Measurements from ENCODE around the gene XPNPEP1. TPM values are rescaled to one million over a fixed set of nuclear protein-coding genes. Genes with fewer than 3 reads are reported as not detected.
"Not testable (repeated sequence)": the region's sequence is repeated elsewhere in the genome, so short reads cannot be mapped to it uniquely, and the experiment has no call there.

XPNPEP1 gene
- total RNA-seq, 2 donors from 2014 or later = 57.0 to 69.5 TPM

DNA sequence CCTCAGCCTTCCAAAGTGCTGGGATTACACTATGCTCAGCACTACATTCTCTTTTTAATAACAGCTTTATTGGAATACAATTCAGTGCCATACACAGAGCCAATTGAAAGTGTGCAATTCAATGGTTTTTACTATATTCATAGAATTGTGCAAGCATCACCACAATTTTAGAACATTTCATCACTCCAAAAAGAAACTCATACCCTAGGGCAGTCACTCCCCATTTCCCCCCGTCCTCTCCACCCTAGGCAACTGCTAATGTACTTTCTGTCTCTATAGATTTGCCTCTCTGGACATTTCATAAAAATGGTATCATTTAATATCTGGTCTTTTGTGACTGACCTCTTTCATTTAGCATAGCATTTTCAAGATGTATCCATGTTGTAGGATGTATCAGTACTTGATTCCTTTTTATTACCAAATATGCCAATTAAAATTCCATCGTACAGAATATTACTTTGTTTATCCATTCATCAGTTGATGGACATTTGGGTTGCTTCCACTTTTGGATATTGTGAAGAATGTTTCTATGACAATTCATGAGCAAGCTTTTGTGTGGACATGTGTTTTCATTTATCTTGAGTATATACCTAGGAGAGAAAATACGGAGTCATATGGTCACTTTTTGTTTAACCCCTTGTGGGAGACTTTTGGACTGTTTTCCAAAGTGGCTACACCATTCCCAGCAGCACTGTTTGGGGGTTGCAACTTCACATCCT, 6.3 kb upstream of the XPNPEP1 start:
- DNase-seq (ENCODE audit: low spot score) = no peak
- intact Hi-C loops (cut with DNase I) = no loop called here

DNA sequence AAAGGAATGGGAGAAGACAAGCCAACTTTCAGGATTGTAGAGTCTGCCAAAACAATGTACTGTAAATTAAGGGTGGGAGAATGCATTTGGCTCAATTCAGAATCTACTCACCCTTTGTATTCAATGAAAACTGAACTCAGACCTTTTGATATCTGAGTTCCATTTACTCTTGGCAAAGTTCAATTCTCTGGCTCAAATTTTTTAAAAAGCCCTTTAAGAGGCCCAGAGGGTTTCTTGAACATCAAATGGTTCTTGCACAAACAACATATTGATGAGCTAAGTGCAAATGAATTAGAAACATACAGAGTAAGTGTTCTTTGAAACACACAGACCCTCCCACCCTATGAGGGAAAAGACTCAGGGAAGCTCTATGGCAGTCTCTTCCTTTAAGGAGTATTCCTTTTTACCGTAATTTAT, 5.2 kb upstream of the XPNPEP1 start:
- intact Hi-C loops (cut with DNase I) = no loop called here
- DNase-seq (ENCODE audit: low spot score) = no peak

DNA sequence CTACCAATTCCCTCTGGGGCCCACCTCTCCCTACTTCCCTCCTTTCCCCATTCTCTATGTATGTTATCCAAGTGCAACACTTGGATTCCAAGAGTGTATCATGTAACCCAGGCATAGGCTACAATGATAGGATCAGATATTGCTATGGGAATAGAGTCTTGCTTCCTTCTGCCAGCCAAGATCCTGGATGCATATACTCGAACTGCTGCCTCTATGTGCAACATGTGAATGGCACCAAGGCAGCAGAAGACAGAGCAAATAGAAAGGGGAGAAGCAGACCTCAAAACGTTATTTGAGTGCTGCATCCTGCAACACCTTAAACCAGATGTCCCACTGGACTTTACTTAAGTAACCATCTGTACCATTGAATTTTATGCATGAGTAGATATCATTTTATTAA, 3.5 kb upstream of the XPNPEP1 start:
- intact Hi-C loops (cut with DNase I) = no loop called here
- no peak for DNase-seq (ENCODE audit: low spot score)

DNA sequence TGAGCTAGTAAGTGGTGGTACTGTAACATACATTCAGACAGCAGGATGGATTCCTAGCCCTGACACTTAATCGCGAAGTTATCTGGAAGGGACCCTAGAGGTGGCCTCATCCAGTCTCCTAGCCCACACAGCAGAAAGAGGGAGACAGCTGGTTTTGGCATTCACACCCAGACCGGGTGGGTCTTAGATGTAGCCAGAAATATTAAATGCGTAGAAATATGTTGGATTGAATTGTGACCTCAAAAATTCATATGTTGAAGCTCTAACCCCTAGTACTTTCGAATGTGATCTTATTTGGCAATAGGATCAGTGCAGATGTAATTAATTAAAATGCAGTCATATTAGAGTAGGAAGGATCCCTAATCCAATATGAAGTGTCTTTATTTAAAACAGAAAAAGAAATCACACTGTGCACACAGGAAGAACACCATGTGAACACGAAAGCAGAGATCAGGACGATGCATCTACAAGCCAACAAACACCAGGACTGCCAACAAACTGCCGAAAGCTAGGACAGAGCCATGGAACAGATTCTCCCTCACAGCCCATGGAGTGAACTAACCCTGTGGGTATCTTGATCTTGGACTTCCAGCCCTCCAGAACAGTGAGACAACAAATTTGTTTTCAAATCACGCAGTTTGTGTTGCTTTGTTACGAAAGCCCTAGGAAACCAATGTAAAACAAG, 2.9 kb upstream of the XPNPEP1 start:
- intact Hi-C loops (cut with DNase I) = no loop called here
- DNase-seq (ENCODE audit: low spot score) = no peak

DNA sequence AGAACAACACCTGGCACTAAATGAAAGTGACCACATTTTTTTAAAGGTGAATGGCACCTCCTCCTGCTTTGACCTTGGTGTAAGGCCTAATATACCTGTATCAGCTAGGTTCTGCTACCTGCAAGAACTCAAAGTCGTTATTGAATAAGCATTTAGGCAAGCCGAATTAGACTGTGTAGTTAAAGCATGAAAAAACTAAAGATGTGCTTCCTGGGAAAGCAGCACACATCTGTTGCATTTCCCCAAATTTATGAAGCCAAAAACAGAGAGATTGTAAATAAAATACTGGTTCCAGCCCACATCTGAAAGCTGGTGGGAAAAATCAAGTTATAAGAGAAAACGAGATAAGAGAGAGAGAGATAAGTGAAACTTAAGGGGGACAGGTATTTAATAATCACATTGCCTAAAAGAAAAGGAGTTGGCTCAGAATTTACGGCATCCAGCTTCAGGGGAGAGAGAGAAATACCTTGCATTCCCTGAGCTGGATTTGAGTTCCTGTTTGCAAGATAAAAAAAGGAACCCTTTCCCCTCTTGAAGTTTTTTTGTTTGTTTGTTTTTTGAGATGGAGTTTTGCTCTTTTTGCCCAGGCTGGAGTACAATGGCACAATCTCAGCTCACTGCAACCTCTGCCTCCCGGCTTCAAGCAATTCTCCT, 1.8 kb upstream of the XPNPEP1 start:
- intact Hi-C loops (cut with DNase I) = no loop called here
- no peak for DNase-seq (ENCODE audit: low spot score)

DNA sequence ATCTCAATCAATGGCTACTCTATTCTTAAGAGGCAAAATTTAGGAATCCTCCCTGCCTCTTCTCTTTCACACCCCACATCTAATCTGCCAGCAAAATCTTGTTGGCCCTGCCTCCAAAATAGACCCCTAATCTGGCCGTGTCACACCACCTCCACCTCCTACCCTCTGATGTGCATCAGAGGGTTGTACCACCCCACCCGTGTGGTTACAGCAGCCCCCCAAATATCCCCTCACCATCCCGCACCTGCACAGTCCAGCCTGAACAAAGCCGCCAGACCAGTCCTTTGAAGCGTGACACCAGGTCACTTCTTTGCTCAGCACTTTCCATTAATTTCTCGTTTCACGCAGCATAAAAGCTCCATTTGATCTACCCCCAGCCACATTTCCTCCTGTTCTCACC, 776 bp upstream of the XPNPEP1 start:
- intact Hi-C loops (cut with DNase I) = no loop called here

DNA sequence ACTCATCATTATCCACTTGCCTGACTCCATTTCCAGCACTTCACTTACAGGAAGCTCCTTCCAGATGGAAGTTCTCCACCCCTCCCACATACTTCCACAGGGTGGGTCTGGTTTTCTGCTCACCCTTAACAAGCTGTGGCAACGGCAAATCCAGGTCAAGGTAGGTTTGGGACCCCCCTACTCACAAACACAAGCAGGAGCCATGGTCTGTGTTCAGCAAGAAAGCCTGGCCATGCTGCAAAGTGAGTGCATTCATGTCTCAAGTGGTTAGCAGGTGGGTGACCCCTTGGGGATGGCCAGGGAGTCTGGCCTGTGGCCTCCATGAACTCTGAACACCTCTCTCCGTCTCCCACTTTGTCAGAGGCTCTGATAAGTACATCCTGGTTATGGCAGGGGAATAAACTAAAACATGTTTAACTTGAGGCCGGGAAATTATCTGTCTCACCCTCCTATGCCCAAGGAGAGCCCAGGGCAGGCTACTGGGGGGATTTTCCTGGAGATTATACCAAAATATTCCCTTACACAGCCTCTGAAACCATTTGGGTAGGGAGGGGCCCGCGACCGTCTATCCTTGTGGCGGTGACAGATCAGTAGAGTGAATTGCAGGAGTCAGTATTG, 844 bp downstream of the XPNPEP1 start:
- DNase-seq (ENCODE audit: low spot score) = no peak
- intact Hi-C loops (cut with DNase I) = no loop called here

More for the DNA sequence above, 776 bp upstream of the XPNPEP1 start:
- no peak for DNase-seq (ENCODE audit: low spot score)

DNA sequence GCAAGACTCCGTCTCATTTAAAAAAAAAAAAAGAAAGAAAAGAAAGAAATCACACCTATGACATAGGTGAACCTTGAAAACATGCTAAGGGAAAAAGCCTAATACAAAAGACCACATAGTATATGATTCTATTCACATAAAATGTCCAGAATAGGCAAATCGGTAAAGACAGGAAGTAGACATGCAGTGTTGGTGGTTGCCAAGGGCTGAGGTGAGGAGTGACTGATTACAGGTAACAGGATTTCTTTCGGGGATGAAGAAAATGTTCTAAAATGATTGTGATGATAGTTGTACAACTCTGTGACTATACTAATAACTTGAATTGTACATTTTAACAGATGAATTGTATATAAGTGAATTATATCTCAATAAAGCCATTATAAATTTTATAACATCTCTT, 3.3 kb downstream of the XPNPEP1 start:
- intact Hi-C loops (cut with DNase I) = no loop called here
- no peak for DNase-seq (ENCODE audit: low spot score)

DNA sequence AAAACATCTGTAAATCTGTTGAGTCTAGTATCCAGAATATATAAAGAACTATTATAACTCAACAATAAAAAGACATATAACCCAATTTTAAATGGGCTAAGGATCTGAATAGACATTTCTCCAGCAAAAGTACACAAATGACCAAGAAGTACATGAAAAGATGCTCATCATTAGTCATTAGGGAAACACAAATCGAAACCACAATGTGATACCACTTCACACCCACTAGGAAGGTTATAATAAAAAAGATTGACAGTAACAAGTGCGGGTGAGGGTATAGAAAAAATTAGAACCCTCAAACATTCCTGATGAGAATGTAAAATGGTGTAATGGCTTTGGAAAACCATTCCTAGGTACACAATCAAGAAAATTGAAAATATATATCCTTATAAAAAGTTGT, 4.1 kb downstream of the XPNPEP1 start:
- intact Hi-C loops (cut with DNase I) = no loop called here
- no peak for DNase-seq (ENCODE audit: low spot score)

DNA sequence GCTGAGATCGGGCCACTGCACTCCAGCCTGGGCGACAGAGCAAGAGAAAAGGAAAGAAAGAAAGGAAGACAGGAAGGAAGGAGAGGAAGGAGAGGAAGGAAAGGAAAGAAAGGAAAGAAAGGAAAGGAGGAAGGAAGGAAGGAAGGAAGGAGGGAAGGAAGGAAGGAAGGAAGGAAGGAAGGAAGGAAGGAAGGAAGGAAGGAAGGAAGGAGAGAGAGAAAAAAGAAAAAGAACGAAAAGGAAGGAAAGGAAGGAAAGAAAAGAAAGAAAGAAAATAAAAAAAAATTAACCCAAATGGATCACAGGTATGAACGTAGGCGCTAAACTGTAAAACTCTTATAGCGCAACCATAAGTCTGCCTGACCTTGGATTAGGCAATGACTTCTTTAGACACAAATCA, 4.6 kb downstream of the XPNPEP1 start:
- DNase-seq (ENCODE audit: low spot score); intact Hi-C loops (cut with DNase I): not testable (repeated sequence)

DNA sequence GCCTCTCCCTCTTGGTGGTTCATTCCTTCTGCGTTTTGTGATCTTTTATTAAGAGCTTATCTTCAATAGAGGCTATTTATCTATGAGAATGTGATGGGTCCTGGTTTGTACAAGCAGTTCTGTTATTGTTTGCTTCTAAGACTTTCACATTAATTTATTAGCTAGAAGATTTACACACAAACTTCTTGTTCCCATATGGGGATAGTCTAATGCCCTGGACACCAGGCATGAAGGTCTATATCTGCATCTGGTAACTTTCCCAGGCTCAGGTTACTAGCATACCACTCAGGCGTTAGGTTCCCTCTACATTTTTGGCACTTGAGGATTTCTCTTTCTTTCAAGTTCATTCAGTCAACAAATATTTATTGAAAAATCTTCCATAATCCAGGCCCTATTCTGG, 7.7 kb downstream of the XPNPEP1 start:
- intact Hi-C loops (cut with DNase I) = no loop called here
- DNase-seq (ENCODE audit: low spot score) = no peak

DNA sequence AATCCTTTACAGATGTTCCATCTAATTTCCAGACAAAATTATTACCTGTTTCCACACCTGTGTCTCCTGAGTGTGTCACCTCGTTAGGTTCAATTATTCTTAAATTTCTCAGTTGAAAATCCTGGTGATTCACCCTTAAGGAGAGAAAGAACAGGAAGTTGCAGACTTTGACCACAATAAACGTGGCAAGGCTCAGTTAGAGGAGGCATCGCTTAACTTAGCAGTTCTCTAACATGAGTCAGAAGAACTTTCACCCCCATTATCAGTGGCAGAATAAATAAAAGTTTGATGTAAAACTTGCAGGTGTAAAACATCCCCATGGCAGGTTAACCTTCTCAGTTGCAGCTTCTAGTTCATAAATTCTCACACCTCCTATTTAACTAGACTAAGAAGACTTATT, 8.3 kb downstream of the XPNPEP1 start:
- intact Hi-C loops (cut with DNase I) = no loop called here
- DNase-seq (ENCODE audit: low spot score) = no peak

DNA sequence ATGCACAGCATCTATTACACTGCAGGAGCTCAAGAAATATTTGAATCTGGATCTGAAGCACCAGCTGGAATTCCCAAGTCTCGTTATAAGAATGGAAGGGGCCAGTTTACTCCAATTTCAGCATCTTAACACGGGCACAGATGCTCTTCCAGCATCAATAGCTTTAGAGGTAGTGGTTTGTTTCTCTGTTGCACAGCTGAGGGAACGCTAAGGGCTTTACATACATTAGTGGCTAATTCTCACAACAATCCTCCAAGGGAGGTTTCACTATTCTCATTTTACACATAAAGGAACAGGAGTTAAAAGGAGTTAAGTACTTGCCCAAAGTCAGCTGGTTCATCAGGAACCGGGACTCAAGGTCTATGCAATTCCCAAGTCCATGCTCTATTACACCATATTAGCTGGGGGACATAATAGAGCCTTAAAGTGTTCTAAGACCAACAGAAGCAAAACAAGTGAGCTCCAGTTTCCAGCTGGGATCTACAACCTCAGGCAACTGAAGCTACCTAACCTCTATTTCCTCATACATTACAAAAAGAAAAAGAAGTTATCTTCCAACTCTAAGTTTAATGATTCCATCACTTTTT, 9.9 kb downstream of the XPNPEP1 start:
- no peak for DNase-seq (ENCODE audit: low spot score)
- intact Hi-C loops (cut with DNase I) = no loop called here

DNA sequence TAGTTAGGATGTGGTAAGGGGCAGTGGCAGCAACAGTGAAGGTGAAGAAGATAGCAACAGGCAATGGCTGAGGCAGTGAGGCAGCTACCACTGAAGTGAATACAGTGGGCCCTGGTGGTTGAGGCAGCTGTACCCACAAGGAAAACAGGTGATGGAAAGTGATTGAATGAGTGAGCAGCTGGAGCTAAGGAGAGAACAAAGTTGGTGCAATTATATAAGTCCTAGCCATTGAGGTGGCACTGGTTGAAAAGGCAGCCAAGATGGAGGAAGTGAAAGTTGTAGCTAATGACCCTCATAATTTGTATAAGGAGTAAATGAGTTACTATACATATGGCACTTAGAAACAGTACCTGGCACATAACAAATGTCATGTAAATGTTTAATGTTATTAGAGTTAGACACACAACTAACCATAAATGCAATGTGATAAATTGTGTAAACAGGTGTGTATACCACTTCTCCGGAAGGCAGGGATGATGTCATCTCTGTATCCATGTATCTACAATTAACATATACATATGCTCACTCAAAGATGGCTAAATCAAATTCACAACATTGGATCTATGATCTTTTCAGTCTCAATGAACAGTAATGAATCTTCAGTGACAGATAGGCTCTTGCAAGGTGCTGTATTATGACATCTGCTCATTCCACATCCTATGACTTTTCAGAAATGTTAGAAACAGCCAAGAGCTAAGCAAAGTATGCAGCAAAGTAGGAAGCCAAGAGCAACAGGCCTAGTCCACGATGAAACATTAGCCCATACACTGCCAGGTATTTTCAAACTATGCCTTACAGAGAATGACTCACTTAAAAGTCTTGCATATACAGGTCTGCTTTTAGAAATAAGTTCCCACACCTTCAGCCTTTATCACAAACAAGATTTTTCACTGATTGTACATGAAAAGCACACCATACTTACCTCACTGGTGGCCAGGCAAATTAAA, 10.7 kb downstream of the XPNPEP1 start:
- intact Hi-C loops (cut with DNase I) = no loop called here

DNA sequence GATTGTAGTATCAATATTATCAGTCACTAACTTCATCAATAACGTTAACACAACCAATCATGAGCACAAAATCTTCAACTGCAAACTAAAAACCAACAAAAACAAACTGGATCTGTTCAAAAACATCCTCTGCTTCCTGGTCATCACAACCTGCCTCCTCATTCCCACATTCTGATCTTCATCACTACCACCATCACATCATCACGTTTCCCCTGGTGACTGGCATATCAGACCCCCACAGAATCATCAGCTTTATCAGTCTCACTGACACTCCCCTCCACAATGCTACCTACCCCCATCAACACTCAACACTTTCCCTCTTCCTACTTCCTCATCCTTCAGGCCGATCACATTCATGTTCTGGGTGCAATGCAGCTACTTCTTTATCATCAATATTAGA, 11.4 kb downstream of the XPNPEP1 start:
- no peak for DNase-seq (ENCODE audit: low spot score)
- intact Hi-C loops (cut with DNase I) = no loop called here

More for the DNA sequence above, 10.7 kb downstream of the XPNPEP1 start:
- no peak for DNase-seq (ENCODE audit: low spot score)

DNA sequence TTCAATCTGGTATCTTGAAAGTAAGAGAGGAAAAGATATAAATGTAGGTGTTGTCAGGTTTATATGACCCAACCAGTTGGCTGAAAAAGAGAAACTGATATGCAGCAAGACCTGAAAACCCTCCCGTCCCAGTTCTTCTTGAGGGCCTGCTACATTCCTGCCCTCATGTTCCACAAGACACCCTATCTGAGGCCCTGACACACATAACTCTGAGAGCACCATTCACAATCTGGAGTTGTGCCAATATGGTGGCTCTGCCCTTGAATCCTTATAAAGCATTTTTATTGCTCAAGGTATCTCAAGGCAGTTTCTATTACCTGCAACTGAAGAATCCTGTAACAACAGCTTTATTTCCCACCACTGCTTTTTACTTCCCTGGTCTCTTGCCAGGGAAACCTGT, 17.0 kb downstream of the XPNPEP1 start:
- DNase-seq (ENCODE audit: low spot score) = no peak
- intact Hi-C loops (cut with DNase I) = loop anchor here in 1 of 2 donors (5.0 kb wide), 1 partner anchor 611 kb away; no protein-coding TSS in a partner anchor

DNA sequence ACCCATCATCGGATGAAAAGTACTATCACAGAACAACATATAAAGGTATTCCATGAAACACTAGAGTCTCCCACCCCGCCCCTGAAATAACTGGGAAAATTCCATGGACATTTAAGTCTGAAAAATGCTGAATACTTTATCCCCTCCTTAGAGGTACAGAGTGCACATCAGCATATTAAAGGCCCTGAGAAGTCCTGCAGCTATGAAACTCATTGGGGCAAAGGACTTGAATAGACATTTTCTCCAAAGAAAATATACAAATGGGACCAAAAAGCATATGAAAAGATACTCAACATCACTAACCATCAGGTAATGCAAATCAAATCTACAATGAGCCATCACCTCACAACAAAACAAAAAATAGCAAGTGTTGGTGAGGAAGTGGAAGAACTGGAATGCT, 18.9 kb downstream of the XPNPEP1 start:
- intact Hi-C loops (cut with DNase I) = no loop called here
- DNase-seq (ENCODE audit: low spot score) = no peak

DNA sequence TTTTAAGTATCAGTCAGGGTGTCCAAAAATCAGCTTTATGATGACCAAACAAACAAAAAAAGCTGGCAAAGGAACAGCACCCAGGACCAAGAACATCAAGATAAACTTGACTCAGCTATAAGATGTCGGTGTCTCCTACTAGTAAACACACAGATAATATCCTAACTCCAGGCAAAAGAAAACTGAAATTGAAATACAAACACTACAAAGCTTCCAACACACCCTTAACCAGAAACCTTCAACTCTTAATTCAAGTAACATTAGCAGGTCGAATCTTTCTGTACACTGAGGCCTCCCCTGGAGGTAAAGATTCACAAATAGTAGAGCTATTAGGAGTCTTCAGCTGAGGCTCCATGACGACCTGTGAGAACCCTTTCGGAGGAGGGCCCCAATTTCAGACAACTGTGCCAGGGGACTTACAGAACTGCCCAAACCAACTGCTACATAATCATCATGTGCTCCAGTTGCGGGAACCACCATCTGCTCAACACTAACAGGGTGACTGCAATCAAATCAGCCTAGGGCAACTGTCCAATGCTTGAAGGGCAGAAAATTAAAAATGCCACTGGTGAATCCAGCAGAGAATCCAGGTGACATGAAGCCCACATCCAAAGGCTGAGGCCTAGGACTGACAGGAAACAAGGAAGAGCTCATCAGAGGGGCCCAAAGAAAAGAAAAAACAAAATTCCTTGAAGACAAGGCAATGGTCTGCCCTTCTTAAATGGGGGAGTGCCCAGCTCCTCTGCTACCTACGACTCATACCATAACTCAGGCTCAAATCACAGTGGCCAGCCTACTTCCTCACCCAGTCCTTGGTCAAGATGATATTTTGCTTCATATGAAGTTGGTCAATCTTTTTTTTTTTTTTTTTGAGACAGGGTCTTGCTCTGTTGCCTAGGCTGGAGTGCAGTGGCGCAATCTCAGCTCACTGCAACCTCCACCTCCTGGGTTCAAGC, 20.0 kb downstream of the XPNPEP1 start:
- intact Hi-C loops (cut with DNase I) = no loop called here

More for the DNA sequence above, 20.0 kb downstream of the XPNPEP1 start:
- DNase-seq (ENCODE audit: low spot score) = no peak

Data from posterior vena cava (tissue), 2 donors.